CD4-positive, alpha-beta memory T cell (primary cell): ENCODE results near the gene LRPAP1. TPM values are rescaled to one million over a fixed set of nuclear protein-coding genes. Genes with fewer than 3 reads are reported as not detected.

Source experiments
- CTCF ChIA-PET: fragments of 350-600 bp; sonication (Branson Sonifier 250); formaldehyde crosslinking; loops from one replicate; lab custom pipeline; 2021; ENCODE audit warnings: inconsistent platforms; ENCODE audit not compliant: partially characterized antibody; lab: Charles Lee
- POLR2A ChIA-PET: fragments of 350-600 bp; sonication (Branson Sonifier 250); formaldehyde crosslinking; loops from one replicate; lab custom pipeline; 2021; ENCODE audit not compliant: partially characterized antibody; lab: Charles Lee
- DNase-seq, 5 donors: peaks; one replicate each; pipeline versions ENCODE4 v3.0.0 to v3.0.0-alpha.2; 2020 to 2022; ENCODE audit warnings: mixed read lengths in 1 of 5
- H3K27ac ChIP-seq: one replicate; pipeline ENCODE4 v1.7.0; 2013; ENCODE audit warnings: low read depth, low read length
- H3K27me3 ChIP-seq: 2 replicates; pipeline ENCODE4 v1.7.0; 2013; ENCODE audit warnings: mild to moderate bottlenecking, low read length, moderate library complexity; ENCODE audit not compliant: insufficient read depth
- H3K36me3 ChIP-seq: 2 replicates; pipeline ENCODE4 v1.7.0; 2013; ENCODE audit warnings: mild to moderate bottlenecking, low read length, moderate library complexity; ENCODE audit not compliant: insufficient read depth
- H3K4me1 ChIP-seq: 2 replicates; pipeline ENCODE4 v1.7.0; 2013; ENCODE audit warnings: mild to moderate bottlenecking, low read length, moderate library complexity; ENCODE audit not compliant: insufficient read depth
- H3K4me3 ChIP-seq, 2 donors: one replicate each; pipeline ENCODE4 v1.7.0; 2013; ENCODE audit warnings: low read length in 2 of 2, mild to moderate bottlenecking in 1 of 2
- H3K9me3 ChIP-seq, 2 donors: one replicate each; pipeline ENCODE4 v1.7.0; 2013; ENCODE audit warnings: low read length in 2 of 2, control low read depth in 1 of 2; ENCODE audit not compliant: control insufficient read depth in 1 of 2
- H3K27ac Mint-ChIP-seq, 7 donors: one replicate each; pipeline ENCODE4 v1.8.0; 2020 to 2021; ENCODE audit warnings: mixed read lengths in 7 of 7, mild to moderate bottlenecking in 6 of 7, inconsistent platforms in 3 of 7, moderate library complexity in 3 of 7
- H3K27me3 Mint-ChIP-seq, 2 donors: one replicate each; pipeline ENCODE4 v1.8.0; 2020 to 2021; ENCODE audit warnings: mixed read lengths in 2 of 2
- H3K36me3 Mint-ChIP-seq, 2 donors: one replicate each; pipeline ENCODE4 v1.8.0; 2020 to 2021; ENCODE audit warnings: mixed read lengths in 2 of 2, inconsistent platforms in 1 of 2, mild to moderate bottlenecking in 1 of 2
- H3K4me1 Mint-ChIP-seq, 4 donors: one replicate each; pipeline ENCODE4 v1.8.0; 2020 to 2021; ENCODE audit warnings: mixed read lengths in 4 of 4, mild to moderate bottlenecking in 1 of 4
- H3K4me3 Mint-ChIP-seq, 8 donors: one replicate each; pipeline ENCODE4 v1.8.0; 2020 to 2021; ENCODE audit warnings: mixed read lengths in 8 of 8, mild to moderate bottlenecking in 7 of 8, moderate library complexity in 6 of 8, inconsistent platforms in 3 of 8
- H3K9me3 Mint-ChIP-seq, 8 donors: one replicate each; pipeline ENCODE4 v1.8.0; 2020 to 2021; ENCODE audit warnings: mixed read lengths in 8 of 8, mild to moderate bottlenecking in 5 of 8, inconsistent platforms in 3 of 8, moderate library complexity in 1 of 8
- intact Hi-C: fragments of 100-400 bp; cut with micrococcal nuclease; formaldehyde crosslinking; loops from one replicate; pipeline ENCODE4 v1.15.1; 2023
- polyA plus RNA-seq, 2 donors: library from polyadenylated mRNA; unstranded; fragments of 300-500 nt; fragmentation: Illumina TruSeq; gene quantifications; one replicate each; pipeline ENCODE4 v1.2.3, GENCODE V29; 2021
- total RNA-seq, 2 experiments: library from RNA; stranded (reverse); gene quantifications; one replicate each; pipeline ENCODE4 v1.2.3, GENCODE V29; 2021

Gene LRPAP1
- total and polyA plus RNA-seq, 4 experiments from 2014 or later = 84.7 to 122 (median 91.1) TPM

DNA sequence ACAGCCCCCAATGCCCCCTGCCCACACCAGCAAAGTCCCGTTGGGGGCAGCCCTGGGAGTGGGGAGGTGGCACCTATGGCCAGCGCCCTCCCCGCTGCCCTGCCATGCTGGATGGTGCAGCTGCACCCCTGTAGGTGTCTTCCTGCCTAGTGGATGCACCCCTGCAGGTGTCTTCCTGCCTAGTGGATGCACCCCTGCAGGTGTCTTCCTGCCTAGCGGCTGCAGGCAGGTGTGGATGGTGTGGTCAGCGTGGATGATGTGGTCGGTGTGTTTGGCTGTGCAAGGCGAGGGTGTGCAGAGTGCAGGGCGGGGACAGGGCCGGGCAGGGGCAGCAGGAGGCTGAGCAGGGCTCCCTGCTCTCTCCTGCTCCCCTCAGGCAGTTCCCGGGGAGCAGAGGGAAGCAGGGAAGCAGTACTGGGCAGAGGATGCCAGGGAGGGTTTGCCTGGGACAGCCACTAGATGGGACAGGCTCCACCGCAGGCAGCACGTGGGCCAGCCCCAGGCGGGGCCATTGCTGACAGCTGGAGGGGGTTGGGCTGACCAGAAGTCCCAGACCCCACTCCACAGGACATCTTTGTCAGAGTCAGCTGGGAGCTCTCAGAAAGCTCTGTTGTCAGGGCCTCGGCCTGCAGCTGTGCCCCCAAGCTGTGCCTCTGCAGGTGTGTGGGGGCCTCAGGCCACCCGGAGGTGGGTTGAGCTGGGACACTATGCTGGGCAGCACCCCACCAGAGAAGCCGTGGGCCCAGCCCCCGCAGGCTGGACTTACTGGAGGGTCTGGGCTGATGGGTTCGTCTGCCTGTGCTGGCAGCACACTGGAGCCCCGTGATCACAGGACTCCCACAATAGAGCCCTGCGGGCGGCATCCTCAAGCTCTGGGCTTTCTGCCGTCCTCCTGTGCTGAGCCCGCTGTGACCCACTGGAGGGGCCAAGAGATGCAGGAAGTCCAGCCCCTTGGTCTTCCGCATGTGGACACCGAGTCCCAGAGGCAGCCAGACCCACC, 45.4 kb downstream of the LRPAP1 start:
- Mint-ChIP-seq H3K36me3 (no peaks in the 10 kb centered on the region), H3K4me1 (peaks cover 0 to 4% (median under 1%) of the 10 kb centered on the region in 4 donors), H3K9me3 (peaks cover 0 to 4% (median 0%) of the 10 kb centered on the region in 8 donors), H3K4me3 (no peak overlapping the region), H3K27me3 (peaks cover 6 to 16% of the 10 kb centered on the region in 2 donors), H3K27ac (peak overlapping the region in 1 of 7 donors; percentile 60)
- Histone ChIP-seq H3K27ac (no peak overlapping the region), H3K36me3 (no peaks in the 10 kb centered on the region), H3K27me3 (no peaks in the 10 kb centered on the region), H3K9me3 (no peaks in the 10 kb centered on the region), H3K4me1 (peaks cover 7% of the 10 kb centered on the region), H3K4me3 (no peak overlapping the region)
- intact Hi-C loops = no loop called here
- ChIA-PET CTCF (no interaction called here), POLR2A (no interaction called here)
- DNase-seq = no peak

DNA sequence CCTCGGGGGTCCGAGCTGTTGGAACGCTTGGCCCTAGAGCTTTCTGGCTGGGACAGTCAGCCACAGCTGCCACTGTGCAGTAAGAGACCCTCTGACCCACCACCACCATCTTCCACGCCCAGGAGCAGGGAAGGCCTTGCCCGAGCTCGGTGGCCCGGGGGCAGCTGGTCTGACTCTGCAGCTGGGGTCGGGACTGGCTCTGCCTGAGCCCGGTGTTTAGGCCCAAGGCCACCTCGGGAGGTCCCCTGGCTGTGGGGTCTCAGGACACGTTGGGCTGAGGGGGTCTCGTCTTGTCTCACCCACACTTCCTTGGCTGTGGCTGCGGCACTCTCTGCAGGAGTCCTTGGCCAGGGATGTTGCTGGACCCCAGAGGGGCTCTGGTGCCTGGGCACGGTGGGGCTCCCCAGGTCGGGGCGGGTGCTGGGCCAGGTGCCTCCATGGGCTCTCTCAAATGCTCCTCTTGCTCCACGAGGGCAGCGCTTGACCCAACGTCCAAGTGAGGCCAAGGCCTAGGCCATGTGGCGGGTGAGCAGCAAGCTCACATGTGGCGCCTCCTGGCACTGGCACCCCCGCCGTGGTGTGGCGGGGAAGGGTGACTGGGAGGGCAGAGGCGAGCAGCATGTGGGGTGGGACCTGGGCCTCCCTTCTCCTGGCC, 46.2 kb downstream of the LRPAP1 start:
- no peak for DNase-seq
- Mint-ChIP-seq H3K27ac (no peak overlapping the region), H3K36me3 (no peaks in the 10 kb centered on the region), H3K4me1 (peaks cover 0 to 4% (median under 1%) of the 10 kb centered on the region in 4 donors), H3K4me3 (no peak overlapping the region), H3K9me3 (peaks cover 0 to 4% (median 0%) of the 10 kb centered on the region in 8 donors), H3K27me3 (peaks cover 10 to 16% of the 10 kb centered on the region in 2 donors)
- Histone ChIP-seq H3K4me3 (no peak overlapping the region), H3K27ac (no peak overlapping the region), H3K4me1 (peaks cover 7% of the 10 kb centered on the region), H3K27me3 (no peaks in the 10 kb centered on the region), H3K9me3 (no peaks in the 10 kb centered on the region), H3K36me3 (no peaks in the 10 kb centered on the region)
- intact Hi-C loops = no loop called here
- ChIA-PET CTCF (no interaction called here), POLR2A (no interaction called here)

DNA sequence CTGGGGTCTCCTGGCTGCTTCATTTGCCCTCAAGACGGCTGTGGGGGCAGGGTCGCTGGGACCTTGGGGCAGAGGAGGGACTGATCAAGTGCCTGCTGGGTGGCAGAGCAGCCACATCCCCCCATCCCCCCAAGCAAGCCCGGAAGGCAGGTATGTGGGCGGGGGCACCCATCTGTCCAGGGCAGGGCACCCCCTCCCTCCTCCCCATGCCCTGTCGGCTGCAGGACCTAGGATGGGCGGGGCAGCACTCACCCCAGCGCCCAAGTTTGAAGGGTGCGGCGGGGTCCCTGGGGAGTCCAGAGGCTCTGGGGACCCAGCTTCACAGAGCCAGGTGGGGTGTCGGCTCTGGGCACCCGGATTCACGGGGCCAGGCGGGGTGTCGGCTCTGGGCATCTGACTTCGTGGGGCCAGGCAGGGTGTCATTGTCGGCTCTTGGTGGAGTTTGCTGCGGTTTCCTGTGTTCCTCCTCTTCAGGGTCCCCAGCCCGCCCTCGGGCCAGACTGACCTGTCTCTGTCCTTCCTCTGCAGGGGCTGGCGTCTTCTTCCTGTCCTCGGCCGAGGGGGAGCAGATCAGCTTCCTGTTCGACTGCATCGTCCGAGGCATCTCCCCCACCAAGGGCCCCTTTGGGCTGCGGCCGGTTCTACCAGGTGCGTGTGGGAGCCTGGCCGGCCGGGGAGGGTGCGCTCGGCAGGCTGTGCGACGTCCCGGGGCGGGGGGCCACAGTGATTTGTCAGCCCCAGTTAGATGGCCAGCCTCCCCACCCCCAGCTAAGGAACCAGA, 47.0 kb downstream of the LRPAP1 start:
- no peaks in the 10 kb centered on the region for H3K36me3 Mint-ChIP-seq
- peak overlapping the region in 3 of 8 donors; percentile 12 to 55 (median 35) for H3K4me3 Mint-ChIP-seq
- H3K27ac ChIP-seq = no peak overlapping the region
- no peaks in the 10 kb centered on the region for H3K36me3 ChIP-seq
- H3K27ac Mint-ChIP-seq = no peak overlapping the region
- H3K27me3 ChIP-seq = no peaks in the 10 kb centered on the region
- POLR2A ChIA-PET = no interaction called here
- H3K9me3 ChIP-seq = no peaks in the 10 kb centered on the region
- H3K9me3 Mint-ChIP-seq = peaks cover 0 to 4% (median 0%) of the 10 kb centered on the region in 8 donors
- no peak for DNase-seq
- intact Hi-C loops = no loop called here
- H3K4me1 ChIP-seq = peaks cover 7% of the 10 kb centered on the region
- H3K4me1 Mint-ChIP-seq = peaks cover 0 to 4% (median under 1%) of the 10 kb centered on the region in 4 donors
- CTCF ChIA-PET = no interaction called here
- peaks cover 12 to 22% of the 10 kb centered on the region in 2 donors for H3K27me3 Mint-ChIP-seq
- H3K4me3 ChIP-seq = no peak overlapping the region

DNA sequence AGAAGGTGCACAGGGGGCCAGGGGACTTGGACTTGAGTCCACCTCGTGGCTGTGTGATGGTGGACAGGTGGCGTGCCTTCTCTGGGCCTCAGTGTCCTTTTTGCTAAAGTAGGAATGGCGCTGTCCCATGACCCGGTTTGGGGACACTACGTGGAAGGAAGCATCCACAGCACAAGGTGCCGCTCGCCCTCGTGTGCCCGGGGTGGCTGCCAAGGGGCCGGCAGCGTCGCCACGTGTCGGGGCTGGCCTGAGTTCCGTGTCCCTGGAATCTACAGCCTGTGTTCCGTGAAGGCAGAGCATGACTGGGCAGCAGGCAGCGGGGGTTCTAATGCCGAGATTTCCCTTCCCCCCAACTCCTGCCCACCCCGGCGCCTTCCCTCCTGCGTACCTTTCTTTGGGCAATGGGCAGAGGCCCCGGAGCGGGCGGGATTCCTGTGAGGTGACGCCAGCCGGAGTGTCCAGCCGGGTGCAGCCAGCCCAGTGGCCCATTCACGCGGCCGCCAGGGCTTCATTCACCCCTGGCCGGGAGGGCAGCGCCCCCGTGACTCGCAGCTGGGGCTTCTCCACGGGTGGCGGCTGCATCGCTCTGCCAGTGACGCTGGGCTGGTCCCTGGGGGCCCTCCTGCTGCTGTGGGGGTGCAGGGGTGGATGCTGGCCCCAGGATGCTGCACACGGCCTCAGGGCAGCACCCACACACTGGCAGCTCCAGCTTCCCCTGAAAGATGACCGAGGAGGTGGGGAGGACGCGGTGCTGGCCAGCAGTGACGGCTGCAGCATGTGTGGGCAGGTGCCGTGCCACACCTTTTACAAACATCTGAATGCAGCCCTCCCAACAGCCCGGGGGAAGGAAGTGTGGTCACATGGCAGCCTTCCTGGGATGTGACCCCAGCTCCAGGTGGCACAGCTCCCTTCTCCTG, 47.9 kb downstream of the LRPAP1 start:
- peaks cover 0 to 4% (median under 1%) of the 10 kb centered on the region in 4 donors for H3K4me1 Mint-ChIP-seq
- POLR2A ChIA-PET = no interaction called here
- no peak overlapping the region for H3K27ac Mint-ChIP-seq
- intact Hi-C loops = no loop called here
- Histone ChIP-seq H3K27ac (no peak overlapping the region), H3K27me3 (no peaks in the 10 kb centered on the region), H3K4me3 (no peak overlapping the region), H3K36me3 (no peaks in the 10 kb centered on the region), H3K4me1 (peaks cover 7% of the 10 kb centered on the region), H3K9me3 (no peaks in the 10 kb centered on the region)
- H3K9me3 Mint-ChIP-seq = peaks cover 0 to 4% (median 0%) of the 10 kb centered on the region in 8 donors
- H3K36me3 Mint-ChIP-seq = no peaks in the 10 kb centered on the region
- CTCF ChIA-PET = no interaction called here
- H3K4me3 Mint-ChIP-seq = no peak overlapping the region
- no peak for DNase-seq
- peaks cover 12 to 22% of the 10 kb centered on the region in 2 donors for H3K27me3 Mint-ChIP-seq

DNA sequence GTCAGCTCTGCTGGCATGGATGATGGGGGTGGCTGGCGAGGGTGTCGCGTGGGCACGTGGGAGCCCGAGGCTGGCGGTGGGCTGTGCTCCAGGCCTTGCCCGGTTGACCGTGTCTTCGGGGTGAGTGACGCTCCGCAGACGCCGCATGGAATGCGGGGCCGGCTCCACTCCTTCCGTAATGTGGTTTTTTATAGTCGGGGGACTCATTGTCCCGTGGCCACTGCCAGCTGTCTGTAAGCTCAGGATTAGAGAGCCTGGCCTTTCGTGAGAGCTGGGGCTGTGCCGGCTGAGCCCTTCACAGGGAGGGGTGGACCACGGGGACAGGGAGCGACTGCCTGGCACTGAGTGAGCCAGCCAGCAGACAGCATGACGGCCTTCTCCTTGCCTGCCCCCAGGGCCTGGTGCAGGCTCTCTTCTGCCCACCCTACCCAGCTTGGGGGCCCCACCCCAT, 48.7 kb downstream of the LRPAP1 start:
- Mint-ChIP-seq H3K4me1 (peaks cover 0 to 4% (median under 1%) of the 10 kb centered on the region in 4 donors), H3K27me3 (peaks cover 12 to 19% of the 10 kb centered on the region in 2 donors), H3K9me3 (peaks cover 0 to 4% (median 0%) of the 10 kb centered on the region in 8 donors), H3K36me3 (no peaks in the 10 kb centered on the region), H3K27ac (no peak overlapping the region), H3K4me3 (no peak overlapping the region)
- intact Hi-C loops = no loop called here
- Histone ChIP-seq H3K4me1 (peaks cover 7% of the 10 kb centered on the region), H3K27me3 (no peaks in the 10 kb centered on the region), H3K4me3 (no peak overlapping the region), H3K9me3 (no peaks in the 10 kb centered on the region), H3K36me3 (no peaks in the 10 kb centered on the region), H3K27ac (no peak overlapping the region)
- CTCF ChIA-PET = no interaction called here
- POLR2A ChIA-PET = no interaction called here
- DNase-seq = no peak

DNA sequence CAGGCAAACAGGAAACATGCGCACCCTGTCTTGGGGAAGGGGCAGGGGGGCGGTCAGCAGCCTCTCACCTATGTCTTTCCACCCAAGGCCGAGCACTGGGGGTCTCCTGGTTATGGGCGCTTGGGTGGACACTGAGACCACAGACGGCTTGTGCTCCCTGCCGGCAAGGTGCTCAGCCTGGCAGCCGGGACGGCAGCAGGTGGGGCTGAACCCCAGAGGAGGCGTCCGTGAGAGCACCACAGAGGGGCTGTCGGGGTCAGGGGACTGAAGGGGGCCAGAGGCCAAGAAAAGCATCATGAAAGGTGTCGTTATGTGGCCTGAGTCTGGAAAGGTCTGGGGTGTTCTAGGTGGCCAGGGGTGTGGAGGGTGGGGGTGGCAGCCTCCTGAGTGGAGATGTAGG, 49.5 kb downstream of the LRPAP1 start:
- POLR2A ChIA-PET = no interaction called here
- H3K4me3 Mint-ChIP-seq = no peak overlapping the region
- CTCF ChIA-PET = no interaction called here
- no peaks in the 10 kb centered on the region for H3K27me3 ChIP-seq
- H3K9me3 Mint-ChIP-seq = peaks cover 0 to 2% (median 0%) of the 10 kb centered on the region in 8 donors
- H3K4me1 Mint-ChIP-seq = peaks cover 0 to 4% (median under 1%) of the 10 kb centered on the region in 4 donors
- peaks cover 12 to 17% of the 10 kb centered on the region in 2 donors for H3K27me3 Mint-ChIP-seq
- H3K4me1 ChIP-seq = peaks cover 7% of the 10 kb centered on the region
- no peak overlapping the region for H3K27ac ChIP-seq
- DNase-seq = no peak
- no peaks in the 10 kb centered on the region for H3K36me3 Mint-ChIP-seq
- H3K9me3 ChIP-seq = no peaks in the 10 kb centered on the region
- no peak overlapping the region for H3K4me3 ChIP-seq
- H3K36me3 ChIP-seq = no peaks in the 10 kb centered on the region
- H3K27ac Mint-ChIP-seq = no peak overlapping the region
- intact Hi-C loops = no loop called here
